Activated naive CD4-positive, alpha-beta T cell (primary cell): ENCODE data around the gene GUCA2A.

Experiments used
- DNase-seq, 4 experiments: peaks; one replicate each; lab custom pipeline; 2025; lab: John Stamatoyannopoulos, UW

Gene GUCA2A

DNA sequence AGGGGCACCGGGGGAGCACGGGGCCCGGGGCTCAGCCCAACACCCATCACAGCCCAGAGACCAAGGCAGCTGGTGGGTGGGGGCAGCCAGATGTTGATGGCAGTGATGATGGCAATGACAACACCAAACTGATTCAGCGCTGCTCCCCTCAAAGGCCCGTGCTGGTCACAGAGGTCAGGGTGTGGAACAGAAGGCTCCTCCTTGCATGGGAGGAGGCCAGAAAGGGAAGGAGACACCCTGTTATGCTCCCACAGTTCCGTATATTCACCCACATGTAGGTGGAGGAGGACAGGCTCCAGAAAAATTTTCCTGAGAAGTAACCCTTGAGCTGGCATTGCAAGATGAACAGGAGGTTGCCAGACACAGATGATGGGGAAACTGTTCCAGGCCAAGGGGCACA lies 10.9 kb downstream of the GUCA2A start:
- no peak for DNase-seq

DNA sequence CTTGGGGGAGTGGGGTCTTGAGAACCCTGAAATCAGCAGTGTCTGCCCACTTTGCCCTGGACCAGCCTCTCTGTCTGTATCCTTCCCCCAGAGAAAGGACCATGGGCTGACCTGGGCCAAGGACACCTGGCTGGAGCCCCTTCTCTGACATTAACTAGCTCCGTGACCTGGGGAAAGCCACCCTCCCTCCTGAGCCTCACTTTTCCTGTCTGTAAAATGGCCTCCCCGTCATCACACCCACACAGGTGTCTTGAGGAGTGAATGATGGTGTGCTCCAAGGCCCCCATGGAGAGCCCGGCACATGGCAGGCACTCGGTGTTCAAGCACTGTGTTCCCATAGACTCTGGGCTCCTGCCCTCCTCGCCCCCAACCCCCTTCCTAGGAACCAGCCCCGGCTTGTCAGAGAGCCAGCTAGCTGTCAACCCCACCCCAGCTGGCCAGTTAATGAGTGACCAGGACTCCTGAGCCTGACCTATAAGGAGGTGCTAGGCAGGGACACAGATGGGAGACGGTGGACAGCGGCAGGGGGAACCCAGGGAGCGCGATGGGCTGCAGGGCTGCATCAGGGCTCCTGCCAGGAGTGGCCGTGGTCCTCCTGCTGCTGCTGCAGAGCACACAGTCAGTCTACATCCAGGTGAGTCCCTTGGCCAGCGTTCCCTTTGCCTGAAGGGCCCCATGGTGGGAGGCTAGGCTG lies 11.5 kb downstream of the GUCA2A start, which contains the start of gene GUCA2B:
Gene GUCA2B, plus strand, starts transcription at position 504 of the 694 bp plus-strand sequence. Its CDS starts 41 bp downstream, at position 545.
- no peak for DNase-seq

DNA sequence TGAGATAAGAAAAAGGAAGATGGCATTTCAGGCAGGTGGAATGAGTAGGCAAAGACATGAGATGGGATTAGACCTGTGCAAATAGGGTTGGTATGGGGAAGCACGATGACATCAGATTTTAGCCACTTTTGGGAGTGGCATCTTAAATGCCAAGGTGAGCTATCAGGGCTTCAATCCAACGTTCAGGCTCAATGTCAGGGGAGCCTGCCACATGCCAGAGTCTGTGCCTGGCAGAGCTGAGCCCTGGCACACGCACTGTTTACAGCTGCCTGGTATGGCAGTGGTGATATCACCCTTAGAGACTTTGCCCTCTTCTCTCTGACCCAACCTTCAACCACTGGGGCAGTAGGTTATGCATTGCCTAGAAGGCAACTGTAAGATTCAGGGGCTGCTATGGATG lies 12.4 kb downstream of the GUCA2A start:
- DNase-seq = no peak

DNA sequence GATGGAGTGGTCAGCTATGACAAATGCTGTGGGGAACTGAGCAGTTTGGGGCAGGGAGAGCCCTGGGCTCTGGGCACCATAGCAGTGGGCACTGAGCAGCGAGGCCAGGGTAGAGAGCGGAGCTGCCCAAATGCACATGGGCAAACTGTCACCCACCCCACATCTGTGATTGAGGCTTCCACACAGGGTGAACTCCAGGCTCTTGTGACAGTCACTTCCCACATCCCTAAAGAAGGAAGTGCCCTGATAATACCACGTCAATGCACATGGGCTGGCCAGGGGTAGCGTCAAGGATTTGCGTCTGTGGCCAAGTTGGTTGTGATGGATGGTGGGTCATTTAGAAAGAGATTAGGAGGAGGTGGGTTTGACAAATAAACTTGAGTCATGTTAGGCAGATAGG lies 13.9 kb downstream of the GUCA2A start:
- no peak for DNase-seq

DNA sequence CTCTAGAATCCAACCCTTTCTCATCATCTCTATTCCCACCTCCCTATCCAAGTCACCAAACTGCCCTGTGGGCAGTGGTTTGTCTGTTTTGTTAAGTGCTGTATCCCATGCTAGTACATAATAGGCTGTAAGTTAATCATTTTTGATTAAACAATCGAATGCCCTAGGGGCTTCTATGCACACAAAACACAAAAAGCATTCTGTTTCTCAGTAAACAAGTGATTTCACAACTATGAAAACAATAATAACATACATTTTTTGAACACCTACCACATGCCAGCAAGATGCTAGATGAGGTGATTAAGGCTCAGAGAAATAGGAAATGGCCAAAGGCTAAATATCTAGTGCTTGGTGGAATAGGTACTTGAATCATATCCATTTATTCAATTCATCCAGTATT lies 16.4 kb downstream of the GUCA2A start:
- DNase-seq = no peak

DNA sequence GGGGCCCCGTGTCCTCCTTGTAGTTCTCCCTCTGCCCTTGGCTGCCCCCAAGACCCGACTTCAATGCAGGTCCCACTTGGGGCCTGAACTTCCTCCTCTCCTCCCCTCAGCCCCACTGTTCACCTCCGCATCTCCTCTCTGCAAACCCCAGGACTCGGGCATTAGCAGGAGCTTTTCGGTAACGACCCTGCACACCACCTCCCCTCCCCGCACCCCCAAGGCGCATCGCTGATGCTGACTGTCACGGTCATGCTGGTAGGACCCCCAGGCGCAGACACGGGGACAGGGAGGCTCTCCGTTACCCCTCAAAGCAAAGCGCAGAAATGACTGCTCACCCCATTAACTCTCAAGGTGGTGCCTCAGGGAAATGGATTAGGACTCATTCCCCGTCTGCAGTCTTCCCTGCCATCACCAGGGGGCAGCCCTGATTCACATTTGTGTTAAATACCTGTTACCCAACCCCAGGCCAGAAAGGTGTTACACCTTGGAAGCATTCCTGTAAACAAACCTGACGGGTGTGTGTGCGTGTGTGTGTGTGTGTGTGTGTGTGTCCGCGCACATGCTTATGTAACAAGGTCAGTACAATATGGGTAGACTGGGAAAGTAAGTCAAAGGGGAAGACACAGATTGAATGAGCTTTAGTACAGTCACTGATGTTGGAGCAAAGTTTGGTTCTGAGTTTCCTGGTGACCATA lies 17.8 kb downstream of the GUCA2A start:
- DNase-seq = peak; percentile 24 to 50 (median 34)

DNA sequence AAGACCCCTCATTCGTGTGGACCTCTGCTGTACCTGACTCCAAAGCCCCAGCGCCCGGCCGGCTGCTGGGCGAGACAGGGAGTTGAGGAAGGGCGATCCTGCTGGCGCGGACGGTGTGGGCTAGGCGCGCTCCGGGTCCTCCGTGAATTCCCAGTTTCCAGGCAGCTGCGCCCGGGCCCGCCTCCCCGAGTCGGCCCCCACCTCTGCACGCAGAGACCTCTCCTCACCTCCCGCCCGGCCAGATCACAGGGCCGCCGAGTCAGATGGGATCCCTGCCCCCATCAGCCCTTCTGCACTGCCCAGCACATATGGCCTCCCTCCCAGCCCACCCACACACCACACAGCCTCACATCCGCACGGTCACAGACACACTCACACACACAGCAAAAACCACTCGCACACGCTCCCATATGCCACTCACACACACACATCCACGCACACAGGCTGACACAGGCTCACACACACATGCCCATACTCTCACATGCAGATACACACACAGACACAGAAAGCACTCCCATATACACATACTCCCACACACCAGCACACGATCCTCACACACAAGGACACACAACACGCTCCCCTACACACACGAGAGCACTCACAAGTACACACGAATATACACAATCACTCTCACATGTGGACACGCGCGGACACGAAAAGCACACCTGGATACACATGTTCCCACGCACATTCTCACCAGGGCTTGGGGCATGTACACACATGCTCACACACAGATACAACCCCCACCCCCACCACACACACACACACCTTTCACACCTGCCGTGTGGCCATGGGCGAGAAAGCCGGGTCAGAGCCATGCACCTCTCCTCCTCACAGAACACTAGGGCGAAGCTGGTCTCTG lies 18.6 kb downstream of the GUCA2A start:
- DNase-seq = no peak

DNA sequence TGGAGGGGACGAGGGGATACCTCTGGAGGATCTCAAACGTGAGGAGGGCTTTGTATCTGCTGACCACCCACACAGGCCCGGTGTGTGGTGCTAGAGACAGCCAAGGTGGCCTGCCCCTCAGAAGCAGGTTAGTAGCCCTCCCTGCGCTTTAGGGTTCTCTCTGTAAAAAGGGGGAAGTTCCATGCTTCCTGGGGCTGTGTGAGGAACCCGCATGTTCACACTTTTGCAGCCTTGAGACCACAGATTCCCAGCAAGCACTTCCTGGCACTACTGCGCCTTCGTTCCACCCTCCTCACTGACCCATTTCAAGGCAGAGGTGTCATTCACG lies 19.2 kb downstream of the GUCA2A start:
- DNase-seq = no peak

DNA sequence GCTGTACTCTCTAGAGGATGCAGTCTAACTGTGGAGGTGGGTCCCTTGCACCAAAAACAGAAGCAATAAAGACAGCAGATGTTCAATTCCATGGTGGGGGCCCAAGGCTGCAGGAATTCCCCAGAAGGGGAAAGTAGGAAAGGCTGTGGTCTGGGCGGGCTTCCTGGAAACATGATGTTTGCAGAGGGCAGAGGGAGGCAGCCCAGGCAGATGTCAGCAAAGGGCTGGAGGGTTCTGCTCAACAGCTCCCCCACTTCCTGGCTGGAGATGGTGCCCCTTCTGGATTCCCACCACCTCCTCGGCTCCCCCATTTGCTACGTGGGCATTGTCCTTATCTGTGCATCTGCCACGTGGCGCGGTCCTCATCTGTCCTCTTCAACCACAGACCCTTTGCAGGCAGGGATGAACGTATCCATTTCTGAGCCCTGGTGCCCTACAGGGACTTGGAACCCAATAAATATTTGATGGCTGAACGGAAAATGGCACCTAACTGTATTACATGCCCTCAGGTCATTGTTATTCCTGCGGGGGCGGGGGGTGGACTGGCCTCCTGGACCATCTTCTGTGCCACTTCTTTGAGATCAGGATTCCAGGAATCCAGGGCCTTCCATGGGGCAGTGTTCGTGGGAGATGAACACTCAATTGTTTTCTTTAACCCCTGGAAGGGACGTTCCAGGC lies 19.7 kb downstream of the GUCA2A start:
- DNase-seq = no peak

DNA sequence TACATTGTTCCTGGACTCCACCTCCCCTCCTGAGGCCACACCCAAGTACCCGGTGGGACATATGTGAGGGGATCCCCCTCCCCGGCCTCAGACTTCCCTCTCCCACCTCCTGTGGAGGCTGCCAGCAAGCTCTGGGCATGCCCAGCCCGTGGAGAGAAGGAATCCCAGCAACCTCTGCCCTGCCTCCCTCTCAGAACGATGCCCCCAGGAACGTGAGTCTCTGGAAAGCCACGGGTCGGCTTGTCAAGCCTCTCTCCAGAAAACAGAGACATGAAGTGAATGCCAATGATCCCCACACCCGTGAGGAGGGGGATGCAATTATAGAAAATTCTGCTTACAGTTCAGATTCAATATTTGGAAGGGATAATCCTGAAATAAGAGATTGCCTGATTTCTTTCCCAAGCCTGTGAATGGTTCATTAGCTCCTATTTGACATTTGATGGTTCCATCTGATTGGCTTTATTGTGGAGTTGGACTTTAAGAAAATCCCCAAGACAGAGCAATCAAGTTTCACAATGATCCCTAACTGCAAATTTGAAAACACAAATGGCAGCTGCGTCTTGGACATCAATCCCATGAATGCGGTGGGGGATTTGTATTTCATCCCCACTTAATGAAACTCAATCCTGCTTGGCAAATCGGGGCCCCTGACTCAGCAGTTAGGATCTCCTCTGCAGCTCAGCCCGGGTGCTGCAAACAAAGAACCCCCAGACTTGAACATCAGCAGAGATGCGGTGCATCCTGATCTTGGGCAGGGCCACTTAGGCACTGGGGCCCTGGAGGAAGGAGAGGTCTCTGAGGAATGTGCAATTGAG lies 20.4 kb downstream of the GUCA2A start:
- DNase-seq = no peak

DNA sequence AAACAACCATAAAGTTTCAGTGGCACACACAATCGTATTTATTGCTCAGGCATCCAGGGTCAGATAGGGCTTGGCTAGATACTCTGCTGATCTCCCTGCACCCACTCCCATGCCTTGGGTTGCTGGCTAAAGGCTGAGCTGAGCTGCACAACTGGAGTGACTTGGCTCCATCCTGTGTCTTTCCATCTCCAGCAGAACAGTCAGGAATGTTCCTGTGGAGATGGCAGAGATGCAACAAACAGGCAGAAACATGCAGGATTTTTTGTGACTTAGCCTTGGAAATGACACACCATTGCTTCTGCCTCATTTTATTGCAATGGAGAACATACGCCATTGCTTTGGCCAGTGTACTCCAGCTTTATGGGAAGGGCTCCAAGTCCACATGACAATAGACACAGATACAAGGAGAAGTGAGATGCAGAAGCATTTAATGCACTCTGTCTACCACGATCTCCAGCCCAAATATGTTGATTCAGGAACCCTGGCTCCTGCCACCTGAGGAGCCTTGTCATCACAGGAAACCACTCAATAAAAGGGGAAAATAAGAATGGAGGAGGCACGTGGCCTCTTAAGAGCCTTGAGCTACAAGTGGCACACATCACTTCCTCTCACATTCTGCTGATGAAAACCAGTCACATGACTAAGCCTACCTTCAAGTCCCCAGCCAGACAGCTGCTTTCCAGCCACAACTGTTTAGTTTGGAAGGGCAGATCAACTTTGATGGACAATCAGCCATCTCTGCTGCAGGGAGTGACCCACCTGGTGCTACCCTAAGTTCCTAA lies 21.5 kb downstream of the GUCA2A start:
- DNase-seq = no peak

DNA sequence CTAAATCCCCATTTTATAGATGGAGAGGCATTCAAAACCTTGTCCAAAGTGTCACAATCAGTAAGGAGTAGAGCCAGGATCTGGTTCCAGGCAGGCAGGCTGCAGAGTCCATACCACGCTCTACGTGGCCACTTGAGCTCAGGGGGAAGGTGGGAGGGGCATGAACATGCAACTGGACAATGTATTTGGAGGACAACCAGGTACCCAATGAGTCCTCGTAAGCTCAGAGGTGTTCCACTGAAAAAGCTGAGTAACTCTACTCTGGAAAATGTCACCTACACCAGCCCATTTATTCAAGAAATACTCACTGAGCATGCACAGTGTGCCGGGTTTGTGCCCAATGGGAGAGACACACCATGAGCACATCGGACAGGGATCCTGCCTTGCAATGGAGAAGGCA lies 22.6 kb downstream of the GUCA2A start:
- no peak for DNase-seq

DNA sequence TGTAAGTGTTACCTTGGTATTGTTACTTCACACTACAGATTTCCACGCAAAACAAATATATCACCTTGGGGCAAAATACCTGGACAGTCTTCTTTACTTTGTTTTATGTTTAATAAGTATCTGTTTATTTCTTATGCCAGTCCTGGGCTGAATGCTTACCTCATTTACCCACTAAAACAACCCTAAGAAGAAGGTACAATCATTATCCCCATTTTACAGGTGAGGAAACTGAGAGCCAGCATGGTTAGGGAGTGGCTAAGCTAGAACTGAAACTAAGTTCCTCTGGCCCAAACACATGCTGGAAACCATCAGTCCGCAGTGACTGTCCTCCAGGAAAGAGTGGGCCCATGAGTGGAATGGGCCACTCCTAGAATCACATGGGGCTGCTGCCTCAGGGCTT lies 24.4 kb downstream of the GUCA2A start:
- no peak for DNase-seq

DNA sequence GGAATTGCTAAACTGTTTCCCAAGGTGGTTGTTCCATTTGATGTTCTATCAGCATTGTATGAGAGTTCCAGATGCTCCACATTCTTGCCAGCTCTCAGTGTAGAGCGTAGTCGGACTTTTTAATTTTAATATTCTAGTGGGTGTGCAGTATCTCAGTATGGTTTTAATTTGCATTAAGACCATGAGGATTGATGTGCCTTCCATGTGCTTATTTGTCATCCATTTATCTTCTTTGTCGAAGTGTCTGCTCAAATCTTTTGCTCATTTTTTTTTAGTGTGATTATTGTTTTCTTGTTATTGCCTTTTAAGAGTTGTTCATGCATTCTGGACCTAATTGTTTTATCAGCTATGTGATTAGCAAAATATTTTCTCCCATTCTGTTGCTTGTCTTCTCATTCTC lies 25.1 kb downstream of the GUCA2A start:
- DNase-seq = no peak

DNA sequence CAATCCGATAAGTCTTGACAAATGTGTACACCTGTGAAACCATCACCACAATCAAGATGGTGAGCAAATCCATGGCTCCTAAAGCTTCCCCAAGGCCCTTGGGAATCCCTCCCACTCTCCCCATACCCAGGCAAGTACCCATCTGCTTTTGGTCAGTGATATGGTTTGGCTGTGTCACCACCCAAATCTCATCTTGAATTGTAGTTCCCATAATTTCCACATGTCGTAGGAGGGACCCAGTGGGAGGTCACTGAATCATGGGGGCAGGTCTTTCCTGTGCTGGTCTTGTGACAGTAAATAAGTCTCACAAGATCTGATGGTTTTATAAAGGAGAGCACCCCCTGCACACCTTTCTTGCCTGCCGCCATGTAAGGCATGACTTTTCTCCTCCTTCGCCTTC lies 26.0 kb downstream of the GUCA2A start:
- DNase-seq = no peak

DNA sequence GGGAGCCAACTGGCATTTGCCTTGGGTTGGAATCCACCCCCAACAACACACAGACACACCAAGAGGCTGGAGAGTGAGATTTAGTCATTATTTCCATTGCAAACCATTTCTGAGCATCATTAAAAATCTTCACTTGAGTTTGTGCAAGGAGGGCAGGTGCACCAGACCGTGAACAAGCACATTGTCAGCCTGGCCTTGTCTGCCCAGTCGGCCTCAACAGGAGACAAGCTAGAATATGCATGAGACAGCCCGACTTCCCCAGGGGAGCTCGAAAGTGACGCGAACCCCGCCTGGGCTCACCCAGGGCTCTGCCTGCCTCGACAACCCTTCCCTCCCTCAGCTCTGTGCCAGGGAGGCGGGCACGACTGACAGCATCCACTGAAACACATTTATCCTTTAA lies 26.8 kb downstream of the GUCA2A start:
- DNase-seq = no peak

DNA sequence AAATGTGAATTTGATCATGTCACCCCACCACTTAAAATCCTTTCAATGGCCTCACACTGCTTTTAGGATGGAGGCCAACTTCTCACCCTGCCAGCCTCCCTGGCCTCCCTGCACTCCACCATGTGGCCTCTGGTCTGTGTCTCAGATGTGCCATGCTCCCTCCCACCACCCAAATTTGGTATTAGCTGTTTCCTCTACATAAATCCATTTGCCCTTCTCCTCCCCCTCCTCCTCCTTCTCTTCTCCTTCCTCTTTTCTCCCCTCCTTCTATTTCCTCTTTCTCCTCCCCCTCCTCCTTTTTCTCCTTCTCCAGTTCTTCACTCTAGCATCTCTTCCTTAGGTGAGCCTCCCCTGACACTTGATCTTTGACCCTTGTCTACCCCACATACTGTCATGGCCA lies 28.1 kb downstream of the GUCA2A start:
- DNase-seq = no peak

DNA sequence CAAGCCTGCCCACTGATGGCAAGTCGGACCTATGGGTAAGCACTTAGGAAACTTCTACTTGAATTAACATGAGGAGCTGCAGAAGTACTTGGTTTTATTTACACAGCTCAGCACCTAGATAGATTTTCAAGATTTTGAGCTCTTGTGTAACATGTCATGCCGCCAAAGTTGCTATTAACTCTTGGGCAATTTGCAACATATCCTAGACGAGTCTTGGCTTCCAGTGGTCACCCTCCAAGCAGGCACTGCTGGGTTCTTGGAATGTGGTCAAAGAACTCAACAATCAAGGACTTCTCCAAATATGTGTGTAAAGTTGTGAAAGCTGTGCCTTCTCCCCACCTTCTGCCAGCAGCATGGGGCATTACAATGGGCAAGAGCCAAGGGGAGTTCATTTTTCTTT lies 29.1 kb downstream of the GUCA2A start:
- DNase-seq = no peak

DNA sequence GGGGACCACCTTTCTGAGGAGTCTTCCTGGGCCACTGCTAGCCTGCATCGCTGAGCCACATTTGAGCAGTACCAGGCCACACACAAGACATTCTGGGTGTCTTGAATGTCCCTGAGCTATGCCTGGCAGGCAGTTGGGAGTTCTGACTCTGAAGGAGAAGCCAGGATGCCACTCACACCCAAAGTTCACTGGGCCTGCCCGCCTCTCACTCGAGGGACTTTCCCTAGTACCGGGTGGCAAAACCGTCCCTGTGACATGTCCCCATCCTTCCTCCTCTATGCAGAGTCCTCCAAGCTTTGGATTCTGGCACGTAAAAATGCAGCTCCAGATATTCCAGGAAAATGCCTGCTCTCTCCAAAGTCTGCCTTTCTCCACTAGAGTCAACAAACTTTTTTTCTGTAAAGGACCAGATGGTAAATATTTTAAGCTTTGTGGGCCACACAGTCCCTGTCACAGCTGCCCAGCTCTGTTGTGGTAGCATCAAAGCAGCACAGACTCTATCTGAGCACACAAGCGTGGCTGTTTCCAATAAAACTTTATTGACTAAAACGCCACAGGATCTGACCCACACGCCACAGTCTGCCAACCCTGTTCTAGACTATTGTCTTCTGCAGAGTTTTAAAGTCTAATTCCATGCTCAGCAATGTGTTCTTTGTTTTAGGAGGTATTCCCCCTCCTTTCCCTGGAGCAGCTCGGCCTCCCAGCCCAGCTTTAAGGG lies 30.6 kb downstream of the GUCA2A start:
- no peak for DNase-seq

DNA sequence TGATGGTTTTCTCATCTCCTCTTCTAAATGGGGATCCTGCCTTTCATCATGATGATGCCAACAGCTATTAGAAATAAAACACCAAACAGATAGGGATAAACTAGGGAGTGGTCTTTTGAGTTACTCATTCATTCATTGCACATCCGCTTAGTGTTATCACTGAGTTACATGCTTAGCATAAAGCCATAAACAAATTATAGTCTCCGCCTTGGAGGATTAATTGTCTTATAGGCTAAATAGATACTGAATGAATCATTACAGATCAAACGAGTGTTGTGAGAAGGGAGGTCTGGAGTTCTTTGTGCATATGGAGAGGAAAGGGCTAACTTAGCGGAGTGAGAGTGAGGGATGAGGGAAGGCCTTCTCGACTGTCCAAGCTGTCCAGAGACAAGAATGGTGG lies 31.2 kb downstream of the GUCA2A start:
- DNase-seq = no peak
